Right renal cortex interstitium (tissue), 3 donors: ENCODE measurements around the gene CPNE6. TPM values are rescaled to one million over a fixed set of nuclear protein-coding genes. Genes with fewer than 3 reads are reported as not detected.

ENCODE experiments used
- DNase-seq, 3 donors: peaks; one replicate each; pipeline ENCODE4 v3.0.0-alpha.2; 2013; ENCODE audit warnings: low read depth in 3 of 3, low spot score in 2 of 3
- polyA plus RNA-seq, 3 donors: library from polyadenylated mRNA; unstranded; fragments of 120-200 nt; gene quantifications; one replicate each; pipeline ENCODE4 v1.2.1, GENCODE V29; 2013; ENCODE audit not compliant: insufficient read length in 3 of 3

CPNE6 gene
- polyA plus RNA-seq, 3 donors: not detected

DNA sequence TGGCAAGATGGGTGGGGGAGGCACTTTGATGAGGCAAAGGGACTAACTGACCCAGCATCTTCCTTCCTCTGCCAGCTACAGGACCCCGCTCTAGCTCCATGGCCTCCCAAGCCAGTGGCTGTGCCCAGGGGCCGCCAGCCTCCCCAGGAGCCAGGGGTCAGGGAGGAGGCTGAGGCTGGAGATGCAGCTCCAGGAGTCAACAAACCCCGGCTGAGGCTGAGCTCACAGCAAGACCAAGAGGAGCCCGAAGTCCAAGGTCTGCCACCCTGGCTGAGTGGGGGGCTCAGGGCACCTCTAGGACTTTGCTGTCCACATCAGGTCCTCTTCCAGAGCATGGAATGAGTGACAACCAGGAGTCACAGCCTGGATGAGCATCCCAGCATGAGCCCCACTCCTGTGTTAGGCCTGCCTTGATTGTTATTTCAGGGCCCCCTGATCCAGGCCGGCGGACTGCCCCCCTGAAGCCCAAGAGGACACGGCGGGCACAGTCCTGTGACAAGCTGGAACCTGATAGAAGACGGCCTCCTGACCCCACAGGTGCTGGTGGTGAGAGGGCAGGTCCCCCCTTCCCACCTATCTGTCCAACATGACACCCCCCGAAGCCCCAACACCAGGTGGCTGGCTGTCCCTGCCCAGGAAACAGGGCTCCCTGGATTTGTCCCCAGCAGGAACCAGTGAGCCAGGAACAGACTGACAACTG, 2.5 kb upstream of the CPNE6 start:
- no peak for DNase-seq

DNA sequence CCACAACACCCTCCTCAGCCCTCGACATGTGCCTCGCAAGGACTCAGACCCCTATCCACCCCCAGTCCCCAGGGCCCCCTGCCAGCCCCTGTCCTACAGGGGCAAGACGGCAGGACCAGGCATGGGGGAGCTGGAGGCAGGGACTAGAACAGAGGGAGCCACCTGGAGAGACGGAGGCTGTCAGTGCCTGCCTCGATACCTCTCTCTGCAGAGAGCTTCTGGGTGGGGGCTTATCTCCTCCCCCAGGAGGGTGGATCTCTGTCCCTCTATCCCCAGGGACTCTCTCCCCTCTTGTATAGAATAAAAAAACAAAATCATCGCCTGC, 2.0 kb upstream of the CPNE6 start:
- DNase-seq: no peak

DNA sequence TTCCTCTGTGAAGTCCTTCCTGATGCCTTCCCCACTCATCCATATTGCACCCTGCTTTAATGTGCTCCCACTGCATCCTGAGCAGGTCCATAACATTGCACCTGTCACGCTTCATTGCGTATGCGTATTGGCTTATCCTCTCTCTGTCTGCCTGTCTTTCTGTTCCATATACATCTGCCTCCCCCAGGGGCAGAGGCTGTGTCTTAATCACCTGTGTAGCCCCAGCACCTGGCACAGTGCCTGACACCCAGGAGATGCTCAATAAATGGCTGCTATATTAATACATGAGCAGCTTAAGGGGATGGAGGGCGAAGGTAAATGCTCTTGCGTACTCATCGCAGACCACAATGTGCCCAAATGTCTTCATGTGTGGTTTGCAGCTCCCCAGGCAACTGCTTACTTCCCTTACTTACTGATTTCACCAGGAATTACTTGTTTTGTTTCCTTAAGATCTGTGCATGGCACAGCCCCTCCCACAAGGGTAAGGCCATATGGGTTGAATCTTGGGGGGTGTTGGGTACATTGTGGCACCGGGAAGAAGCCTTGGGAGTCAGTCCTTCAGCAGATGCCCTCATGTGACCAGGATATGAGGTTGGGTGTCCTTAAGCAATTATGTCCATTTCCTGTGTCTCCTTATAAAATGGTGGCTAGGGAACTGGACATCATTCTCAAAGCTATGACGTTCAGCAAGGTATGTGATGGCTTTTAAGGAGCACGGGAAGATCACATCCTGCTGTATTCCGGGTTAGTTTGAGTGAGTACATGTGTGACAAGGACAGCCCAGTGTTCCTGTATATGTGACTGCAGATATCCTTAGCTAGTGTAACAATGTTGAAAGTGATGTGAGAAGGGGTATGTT, 848 bp upstream of the CPNE6 start:
- no peak for DNase-seq

DNA sequence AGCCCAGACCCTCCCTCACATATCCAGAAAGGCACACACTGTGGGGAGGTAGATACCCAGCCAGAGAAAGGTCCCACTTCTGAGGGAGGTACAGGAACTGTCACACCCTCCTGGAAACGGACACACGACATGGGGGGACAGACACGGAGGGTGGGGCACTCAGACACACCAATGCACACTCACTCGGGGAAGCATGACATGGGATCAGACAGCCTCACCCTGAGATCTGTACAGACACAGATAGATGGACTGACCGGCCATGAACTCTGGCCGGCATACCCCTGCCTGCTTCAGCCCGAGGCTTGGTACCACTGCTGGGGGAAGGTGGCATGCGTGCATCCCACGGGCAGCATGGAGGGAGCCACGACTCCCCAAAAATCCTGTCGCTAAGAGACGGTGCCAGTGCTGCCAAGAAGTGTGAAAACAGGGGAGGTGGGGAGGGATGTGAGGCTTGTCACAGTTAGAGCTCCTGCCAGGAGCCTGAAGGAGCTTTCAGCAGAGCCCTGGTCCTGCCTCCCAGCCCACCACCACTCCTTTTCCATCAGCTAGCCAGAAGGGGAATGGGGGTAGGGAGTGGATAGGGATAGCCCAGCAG, 571 bp downstream of the CPNE6 start:
- no peak for DNase-seq

DNA sequence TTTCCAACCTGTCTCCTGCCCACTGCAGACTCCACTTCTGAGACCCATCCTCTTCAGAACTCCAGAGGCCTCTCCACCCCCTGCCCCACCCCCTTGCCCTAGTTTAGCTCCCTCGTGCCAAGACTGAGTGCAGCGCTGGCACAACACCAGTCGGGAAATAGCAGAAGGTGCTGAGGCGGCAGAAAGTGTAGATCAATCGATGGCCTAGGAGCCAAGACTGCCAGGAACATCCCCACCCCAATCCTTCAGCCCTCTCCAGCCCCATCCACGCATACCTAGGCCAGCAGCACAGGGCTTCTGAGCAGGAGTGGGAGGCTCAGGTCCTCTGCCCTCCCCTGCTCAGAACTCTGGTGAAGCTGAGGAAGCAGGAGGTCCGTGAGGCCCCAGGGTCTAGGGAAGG, 1.1 kb downstream of the CPNE6 start:
- no peak for DNase-seq

DNA sequence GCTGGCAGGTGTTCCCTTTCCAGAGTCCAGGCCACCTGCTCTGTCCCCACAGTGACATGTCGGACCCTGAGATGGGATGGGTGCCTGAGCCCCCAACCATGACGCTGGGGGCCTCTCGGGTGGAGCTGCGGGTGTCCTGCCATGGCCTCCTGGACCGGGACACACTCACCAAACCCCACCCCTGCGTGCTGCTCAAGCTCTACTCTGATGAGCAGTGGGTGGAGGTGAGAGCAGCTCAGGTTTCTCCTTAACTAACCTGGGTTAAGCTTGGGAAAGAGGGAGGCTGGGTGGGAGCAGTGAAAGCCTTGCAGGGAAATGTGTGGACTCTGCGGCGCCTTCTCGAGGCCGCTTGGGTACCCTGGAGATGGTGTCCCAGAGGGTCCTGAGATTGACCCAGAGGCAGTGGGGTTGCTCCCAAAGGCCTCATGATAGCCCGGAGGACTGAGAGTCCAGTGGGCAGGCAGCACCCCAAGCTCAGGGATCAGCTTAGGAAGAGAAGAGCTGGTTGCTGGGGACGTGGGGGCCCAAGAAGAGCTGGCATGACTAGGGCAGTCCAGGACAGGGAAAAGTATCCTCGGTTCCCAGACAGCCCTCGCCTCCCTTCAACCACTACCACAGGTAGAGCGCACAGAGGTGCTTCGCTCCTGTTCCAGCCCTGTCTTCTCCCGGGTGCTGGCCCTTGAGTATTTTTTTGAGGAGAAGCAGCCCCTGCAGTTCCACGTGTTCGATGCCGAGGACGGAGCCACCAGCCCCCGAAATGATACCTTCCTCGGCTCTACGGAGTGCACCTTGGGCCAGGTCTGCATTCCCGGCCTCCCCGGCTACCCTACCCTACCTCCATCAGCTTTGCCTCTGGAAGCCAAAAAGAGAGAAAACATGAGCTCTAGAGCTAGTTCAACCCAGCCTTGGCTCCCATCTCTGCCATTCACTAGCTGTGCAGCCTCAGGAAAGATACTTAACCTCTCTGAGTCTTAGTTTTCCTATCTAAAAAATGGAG, 1.8 kb downstream of the CPNE6 start:
- DNase-seq: no peak

DNA sequence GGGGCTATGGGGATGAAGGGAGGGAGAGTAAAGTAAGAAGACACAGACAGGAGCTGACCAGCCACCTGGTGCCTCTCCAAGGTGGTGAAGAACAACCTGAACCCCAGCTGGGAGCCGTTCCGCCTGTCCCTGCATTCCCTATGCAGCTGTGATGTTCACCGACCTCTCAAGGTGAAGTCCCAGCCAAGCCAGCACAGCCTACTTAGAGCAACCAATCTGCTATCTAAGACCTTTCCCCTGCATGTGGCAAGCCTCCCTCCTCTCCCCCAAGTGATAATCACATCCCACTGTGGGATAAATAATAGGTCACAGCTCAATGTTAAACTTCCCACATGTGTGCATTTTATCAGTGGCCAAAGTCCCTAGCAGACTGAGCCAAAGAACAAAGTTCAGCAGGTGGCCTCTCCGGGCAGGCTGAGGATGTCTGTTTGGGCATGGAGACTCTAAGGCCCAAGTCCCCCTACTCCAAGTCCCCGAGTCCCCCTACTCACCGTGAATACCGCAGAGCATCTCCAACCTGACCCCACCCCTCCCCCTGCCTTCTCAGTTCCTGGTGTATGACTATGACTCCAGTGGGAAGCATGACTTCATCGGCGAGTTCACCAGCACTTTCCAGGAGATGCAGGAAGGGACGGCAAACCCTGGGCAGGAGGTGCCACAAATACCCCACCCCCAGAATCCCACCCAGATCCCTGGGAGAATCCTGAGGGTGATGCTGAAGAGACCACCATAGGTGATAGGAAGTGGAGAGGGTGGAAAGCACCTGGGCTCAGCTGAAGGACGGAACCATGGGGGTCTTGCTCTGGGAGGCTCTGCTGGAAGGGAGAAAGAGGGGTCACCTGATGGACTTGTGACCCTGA, 3.5 kb downstream of the CPNE6 start:
- no peak for DNase-seq

DNA sequence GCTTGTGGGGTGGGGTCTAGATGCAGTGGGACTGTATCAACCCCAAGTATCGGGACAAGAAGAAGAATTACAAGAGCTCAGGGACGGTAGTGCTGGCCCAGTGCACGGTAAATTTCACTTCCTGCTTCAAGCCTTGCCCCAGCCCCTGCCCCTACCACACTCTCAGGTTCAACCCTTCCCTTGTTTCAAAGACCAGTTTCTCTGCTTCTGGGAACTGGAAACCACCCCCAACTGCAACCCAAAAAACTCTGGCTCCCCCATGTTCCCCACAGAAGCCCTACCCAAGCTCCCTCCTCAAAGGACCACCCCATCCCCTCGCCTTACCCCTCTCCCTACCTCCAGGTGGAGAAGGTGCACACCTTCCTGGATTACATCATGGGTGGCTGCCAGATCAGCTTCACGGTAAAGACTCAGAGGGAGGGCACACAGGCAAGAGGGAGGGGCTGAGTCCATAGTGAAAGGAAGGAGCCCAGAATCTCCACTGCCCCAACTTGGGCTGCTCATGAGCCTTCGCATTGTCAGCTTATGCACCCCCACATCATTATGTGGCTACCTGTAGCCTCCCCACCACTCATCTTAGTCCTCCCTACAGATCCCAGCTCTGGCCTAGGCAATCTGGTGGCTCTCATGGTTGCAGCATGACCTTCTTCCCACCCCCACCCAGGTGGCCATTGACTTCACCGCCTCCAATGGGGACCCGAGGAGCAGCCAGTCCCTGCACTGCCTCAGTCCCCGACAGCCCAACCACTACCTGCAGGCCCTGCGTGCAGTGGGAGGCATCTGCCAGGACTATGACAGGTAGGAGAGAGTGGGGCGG, 4.3 kb downstream of the CPNE6 start:
- DNase-seq: no peak

DNA sequence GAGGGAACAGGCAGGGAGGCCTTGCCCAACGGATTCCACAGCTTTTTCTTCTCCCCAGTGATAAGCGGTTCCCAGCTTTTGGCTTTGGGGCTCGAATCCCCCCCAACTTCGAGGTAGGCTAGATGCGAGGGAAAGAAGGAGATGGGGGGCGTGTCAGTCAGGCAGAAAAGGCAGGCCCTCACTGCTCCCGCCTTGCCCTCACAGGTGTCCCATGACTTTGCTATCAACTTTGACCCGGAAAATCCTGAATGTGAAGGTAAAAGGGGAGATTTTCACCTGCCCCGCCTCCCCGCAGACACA, 4.9 kb downstream of the CPNE6 start:
- no peak for DNase-seq

DNA sequence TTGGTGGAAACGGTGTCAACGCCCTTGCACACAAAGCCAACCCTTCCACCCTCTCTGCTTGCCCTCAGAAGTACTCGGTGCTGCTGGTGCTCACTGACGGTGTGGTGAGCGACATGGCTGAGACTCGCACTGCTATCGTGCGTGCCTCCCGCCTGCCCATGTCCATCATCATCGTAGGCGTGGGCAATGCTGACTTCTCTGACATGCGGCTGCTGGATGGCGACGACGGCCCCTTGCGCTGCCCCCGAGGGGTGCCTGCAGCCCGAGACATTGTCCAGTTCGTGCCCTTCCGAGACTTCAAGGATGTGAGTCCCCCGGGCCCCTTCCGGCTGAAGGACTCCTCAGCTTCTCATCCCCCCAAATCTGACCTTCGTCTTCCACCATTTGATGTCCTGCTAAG, 5.7 kb downstream of the CPNE6 start:
- no peak for DNase-seq

DNA sequence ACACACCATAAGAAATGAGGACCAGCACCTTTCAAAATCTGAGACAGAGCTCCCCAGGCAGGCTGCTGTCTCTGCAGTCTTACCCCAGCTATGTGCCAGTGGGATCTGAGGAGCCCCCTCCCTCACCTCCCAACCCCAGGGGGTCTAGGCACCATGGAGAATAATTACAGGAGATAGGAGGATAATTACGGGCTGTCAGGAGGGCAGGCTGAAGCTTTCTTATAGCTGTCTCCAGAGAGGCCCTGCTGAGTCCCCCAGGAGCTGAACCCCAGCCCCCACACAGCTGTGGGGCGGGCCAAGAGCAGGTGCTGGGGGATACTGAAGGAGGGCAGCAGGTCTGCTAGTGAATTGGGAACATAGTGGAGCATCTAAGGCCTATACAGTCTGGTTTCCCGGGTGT, 6.8 kb downstream of the CPNE6 start:
- DNase-seq: no peak

DNA sequence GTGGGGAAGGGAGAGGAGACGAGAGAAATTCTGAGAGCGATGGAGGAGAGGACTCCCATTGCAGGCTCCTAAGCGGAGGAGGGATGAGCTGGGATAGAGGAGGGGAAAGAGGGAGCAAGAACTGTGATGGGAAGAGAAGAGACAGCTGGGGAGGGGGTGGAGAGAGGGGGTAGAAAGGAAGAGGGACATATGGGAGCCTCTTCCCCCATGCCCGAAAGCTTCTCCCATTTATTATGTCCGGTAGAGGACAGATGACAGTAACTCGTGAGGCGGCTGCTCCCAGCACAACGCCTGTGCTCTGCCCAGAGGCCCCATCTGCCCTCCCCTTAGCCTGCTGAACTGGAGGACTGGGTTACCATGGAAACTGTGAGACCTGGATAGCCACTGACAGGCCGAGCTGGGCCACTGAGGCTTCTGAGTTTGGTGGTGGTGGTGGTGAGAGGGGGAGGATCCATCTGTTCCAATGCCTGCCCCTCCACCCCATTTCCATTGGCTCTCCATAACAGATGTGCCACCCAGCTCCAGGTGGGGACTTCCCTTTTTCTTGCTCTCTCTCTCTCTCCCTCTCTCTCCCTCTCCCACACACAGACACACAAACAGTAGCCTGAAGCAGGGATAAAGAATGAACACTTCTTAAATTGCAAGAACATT, 8.3 kb downstream of the CPNE6 start:
- no peak for DNase-seq

DNA sequence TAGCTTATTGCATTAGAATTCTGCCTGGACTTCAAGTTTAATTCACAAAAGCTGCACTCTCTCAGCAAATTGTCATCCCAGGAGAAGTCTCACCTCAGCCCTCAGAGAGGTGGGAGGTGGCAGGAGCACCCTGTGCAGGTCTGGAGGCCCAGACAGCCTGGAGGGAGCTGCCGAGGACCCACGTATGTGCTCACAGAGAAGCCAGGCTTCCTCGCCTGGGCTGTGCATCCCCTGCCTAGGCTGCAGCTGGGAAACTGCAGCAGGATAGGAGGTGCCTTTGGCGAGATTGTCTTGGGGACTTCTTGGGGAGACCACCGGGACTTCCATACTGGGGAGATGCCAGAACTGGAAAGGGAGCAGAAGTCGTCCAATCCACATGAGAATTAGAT, 8.8 kb downstream of the CPNE6 start:
- no peak for DNase-seq

DNA sequence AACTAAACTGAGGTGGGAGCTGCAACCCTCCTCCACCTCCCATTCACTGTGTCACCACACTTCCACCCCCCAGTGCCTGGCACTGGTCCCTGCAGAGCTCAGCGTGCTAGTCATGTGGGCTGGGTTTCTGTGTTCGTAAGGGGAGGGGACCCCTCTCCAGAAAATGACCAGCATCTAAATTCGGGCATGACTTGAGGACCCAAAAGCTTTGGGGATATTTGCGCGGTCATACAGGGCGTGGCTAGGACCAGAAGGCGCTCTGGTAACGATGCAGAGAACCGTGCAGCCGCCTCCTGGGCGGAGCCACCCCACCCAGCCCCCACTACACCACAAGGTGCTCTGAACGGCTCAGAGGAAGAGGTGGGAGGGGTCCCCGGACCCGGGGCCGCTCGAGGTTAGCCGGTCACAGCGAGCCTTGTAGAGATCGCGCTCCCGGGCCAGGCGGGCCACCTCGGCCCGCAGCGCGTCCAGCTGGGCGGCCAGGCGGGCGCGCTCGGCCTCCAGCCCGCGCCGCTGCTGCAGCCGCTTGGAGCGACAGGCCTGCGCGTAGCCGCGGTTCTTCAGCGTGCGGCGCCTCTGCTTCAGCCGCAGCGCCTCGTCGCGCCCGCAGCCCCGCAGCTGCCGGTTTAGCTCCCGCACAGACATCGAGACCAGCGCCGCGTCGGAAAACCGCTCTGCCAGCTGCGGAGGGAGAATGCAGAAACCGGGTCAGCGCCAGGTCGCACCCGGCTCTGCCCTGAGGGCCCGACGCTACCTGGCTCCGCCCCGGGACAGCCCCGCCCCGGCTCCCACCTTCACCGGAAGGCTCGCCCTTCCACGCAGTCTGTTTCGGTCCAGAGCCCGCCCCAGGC, 9.8 kb downstream of the CPNE6 start:
- peak in 1 of 3 donors; percentile 30 for DNase-seq

DNA sequence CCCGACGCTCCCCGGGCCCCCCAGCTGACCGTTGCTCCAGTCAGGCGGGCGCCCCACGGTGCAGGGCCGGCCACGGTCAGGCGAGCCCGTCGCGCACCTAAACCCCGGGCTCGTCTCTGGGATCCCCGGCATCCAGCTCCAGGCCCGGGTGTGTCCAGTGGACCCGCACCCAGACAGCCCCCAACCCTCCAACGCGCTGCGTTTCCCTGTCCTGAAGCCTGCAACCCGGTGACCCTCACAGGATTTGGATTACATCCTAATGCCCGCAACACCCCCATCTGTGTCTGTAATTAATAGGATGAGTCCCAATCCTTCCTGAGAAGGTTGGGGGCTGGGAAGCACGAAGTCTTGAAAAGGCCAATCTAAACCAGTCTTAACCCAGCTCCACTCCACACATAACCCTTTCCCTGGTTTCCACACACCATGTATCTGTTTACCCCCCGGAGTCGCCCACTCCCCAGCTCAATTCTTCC, 10.4 kb downstream of the CPNE6 start:
- DNase-seq: no peak

DNA sequence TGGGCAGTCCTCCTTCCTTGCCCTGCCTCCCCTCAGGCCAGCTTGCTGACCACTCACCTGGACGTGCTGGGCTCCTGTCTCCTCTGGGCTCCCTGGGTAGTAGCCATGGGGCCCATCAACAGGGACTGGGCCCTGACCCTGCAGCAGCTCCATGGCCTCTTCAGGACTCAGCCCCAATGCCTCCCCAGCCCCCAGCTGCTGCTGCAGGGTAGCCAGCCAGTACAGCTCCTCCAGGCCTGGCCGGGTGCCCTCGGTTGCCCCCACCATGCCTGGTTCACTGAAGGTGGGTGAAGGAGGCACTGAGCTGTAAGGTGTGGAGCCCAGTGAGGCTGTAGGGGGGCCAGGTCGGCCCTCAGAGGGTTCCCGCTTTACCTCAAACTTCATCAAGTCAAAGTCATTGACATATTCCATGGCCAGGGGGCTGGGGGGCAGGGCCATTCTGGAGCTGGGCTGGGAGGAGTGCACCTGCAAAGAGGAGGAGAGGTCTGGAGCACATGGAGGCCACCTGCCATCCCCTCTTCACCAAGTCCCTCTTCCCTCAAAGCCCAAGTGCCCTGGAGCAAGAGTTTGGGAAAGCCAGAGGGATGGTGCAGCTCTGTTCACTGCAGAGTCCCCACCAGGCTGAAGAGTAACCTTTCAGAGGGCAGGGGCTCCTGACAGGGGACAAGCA, 11.2 kb downstream of the CPNE6 start:
- no peak for DNase-seq

DNA sequence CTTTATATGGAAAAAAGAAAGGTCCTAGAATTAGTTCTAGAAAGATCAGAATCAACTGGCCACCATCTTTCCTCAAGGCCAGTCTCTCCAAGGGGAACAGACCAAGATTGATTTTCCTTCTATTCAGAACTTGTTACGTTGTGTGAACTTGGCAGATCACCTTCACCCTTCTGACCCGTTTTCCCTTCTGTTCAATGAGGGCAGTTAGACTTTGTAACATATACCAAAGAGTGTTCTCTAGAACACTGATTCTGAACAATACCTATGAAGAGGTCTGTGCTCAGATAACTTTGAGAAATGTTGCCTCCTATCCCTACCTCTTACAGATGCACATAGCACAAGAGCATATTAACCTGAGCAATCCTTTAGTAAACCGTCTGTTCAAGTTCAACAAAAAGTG, 12.1 kb downstream of the CPNE6 start:
- DNase-seq: no peak
